Lower lobe of right lung (tissue), 2 donors: ENCODE results near the gene TMEM86A. TPM values are rescaled to one million over a fixed set of nuclear protein-coding genes. Genes with fewer than 3 reads are reported as not detected.
"Not testable (repeated sequence)": the region's sequence is repeated elsewhere in the genome, so short reads cannot be mapped to it uniquely, and the experiment has no call there.

Experiments used
- ATAC-seq, 2 donors: fragments of 200-7000 bp; cut with Tn5 transposase; one replicate each; pipeline ENCODE4 v1.9.1; 2020 to 2022; ENCODE audit warnings: mild to moderate bottlenecking in 2 of 2, moderate library complexity in 2 of 2
- DNase-seq: peaks from one replicate; pipeline ENCODE4 v3.0.0-alpha.2; 2020
- H3K27ac ChIP-seq: fragments of 200-600 bp; one replicate; pipeline ENCODE4 v1.8.0; 2022
- H3K27me3 ChIP-seq: fragments of 200-600 bp; one replicate; pipeline ENCODE4 v1.8.0; 2022; ENCODE audit warnings: low read depth
- H3K36me3 ChIP-seq: fragments of 200-600 bp; one replicate; pipeline ENCODE4 v1.8.0; 2022; ENCODE audit warnings: mild to moderate bottlenecking
- H3K4me1 ChIP-seq: fragments of 200-600 bp; one replicate; pipeline ENCODE4 v1.8.0; 2022
- H3K4me3 ChIP-seq: fragments of 200-600 bp; one replicate; pipeline ENCODE4 v1.8.0; 2022; ENCODE audit warnings: mild to moderate bottlenecking
- H3K9me3 ChIP-seq: fragments of 200-600 bp; one replicate; pipeline ENCODE4 v1.8.0; 2022
- CTCF ChIP-seq: fragments of 200-600 bp; IDR thresholded peaks from one replicate; pipeline ENCODE4 v1.8.0; 2022; ENCODE audit warnings: antibody characterized with exemption, mild to moderate bottlenecking
- intact Hi-C: fragments of 100-400 bp; cut with DNase I; formaldehyde crosslinking; loops from one replicate; pipeline ENCODE4 v1.11.0; 2022
- total RNA-seq: library from RNA; stranded (reverse); fragmentation: NEBNext Ultra II Directional; extraction: Animal tissue kit (Norgen Biotek cat#: 25700); gene quantifications from one replicate; pipeline ENCODE4 v1.2.1, GENCODE V29; 2021
- donor health status: DM: no; HTN: yes; CAD: no; lungs with severe emphysema.

The TMEM86A gene
- total RNA-seq, 1 donor from 2014 or later, result 11.7 TPM

GRCh38 chr11:18668131-18668530, 30.4 kb upstream of the TMEM86A start:
- Histone ChIP-seq H3K4me3 (no peak overlapping the region), H3K27me3 (no peaks in the 10 kb centered on the region), H3K9me3 (no peaks in the 10 kb centered on the region), H3K36me3 (no peaks in the 10 kb centered on the region), H3K27ac (no peak overlapping the region), H3K4me1 (no peaks in the 10 kb centered on the region)
- DNase-seq (no peak), ATAC-seq (no peak)
- intact Hi-C loops, result no loop called here
- TF ChIP-seq CTCF, result no peak

- Histone ChIP-seq H3K4me1 (no peaks in the 10 kb centered on the region), H3K4me3 (no peak overlapping the region), H3K9me3 (no peaks in the 10 kb centered on the region), H3K27ac (no peak overlapping the region), H3K27me3 (no peaks in the 10 kb centered on the region), H3K36me3 (no peaks in the 10 kb centered on the region)
- no peak for ATAC-seq
- TF ChIP-seq CTCF, result no peak
- DNase-seq, result no peak
- intact Hi-C loops, result no loop called here
Measured at GRCh38 chr11:18669219-18669596, 29.4 kb upstream of the TMEM86A start.

GRCh38 chr11:18669711-18670110, 28.9 kb upstream of the TMEM86A start:
- TF ChIP-seq CTCF, result no peak
- H3K4me3 ChIP-seq, result no peak overlapping the region
- H3K27me3 ChIP-seq, result no peaks in the 10 kb centered on the region
- no peak for DNase-seq
- H3K4me1 ChIP-seq, result no peaks in the 10 kb centered on the region
- H3K36me3 ChIP-seq, result no peaks in the 10 kb centered on the region
- intact Hi-C loops, result no loop called here
- no peaks in the 10 kb centered on the region for H3K9me3 ChIP-seq
- H3K27ac ChIP-seq, result no peak overlapping the region
- no peak for ATAC-seq

GRCh38 chr11:18671246-18671645, 27.3 kb upstream of the TMEM86A start:
- H3K27me3 ChIP-seq, result no peaks in the 10 kb centered on the region
- no peak overlapping the region for H3K4me3 ChIP-seq
- H3K27ac ChIP-seq, result no peak overlapping the region
- H3K4me1 ChIP-seq, result no peaks in the 10 kb centered on the region
- intact Hi-C loops, result no loop called here
- no peak for ATAC-seq
- no peaks in the 10 kb centered on the region for H3K9me3 ChIP-seq
- H3K36me3 ChIP-seq, result no peaks in the 10 kb centered on the region
- DNase-seq, result no peak
- TF ChIP-seq CTCF, result no peak

GRCh38 chr11:18672209-18672608, 26.4 kb upstream of the TMEM86A start:
- DNase-seq, intact Hi-C loops, H3K27me3 ChIP-seq, H3K36me3 ChIP-seq, H3K27ac ChIP-seq, H3K4me1 ChIP-seq, H3K9me3 ChIP-seq, H3K4me3 ChIP-seq: not testable (repeated sequence)
- peak in 1 of 2 donors; percentile 51 for ATAC-seq

- TF ChIP-seq CTCF, result no peak
- no peak for ATAC-seq
- H3K4me3 ChIP-seq, result no peak overlapping the region
- no peak overlapping the region for H3K27ac ChIP-seq
- no peak for DNase-seq
- H3K9me3 ChIP-seq, result no peaks in the 10 kb centered on the region
- no peaks in the 10 kb centered on the region for H3K27me3 ChIP-seq
- intact Hi-C loops, result no loop called here
- H3K4me1 ChIP-seq, result no peaks in the 10 kb centered on the region
- H3K36me3 ChIP-seq, result no peaks in the 10 kb centered on the region
Measured at GRCh38 chr11:18676803-18677202, 21.8 kb upstream of the TMEM86A start.
